ENCODE data around the gene PFDN2.
A peak's percentile ranks its signal among the peaks of the same experiment; 100 is the strongest.
"Not testable (repeated sequence)": the region's sequence is repeated elsewhere in the genome, so short reads cannot be mapped to it uniquely, and the experiment has no call there.

The PFDN2 gene

GRCh38 chr1:161079436-161080110 is 38.3 kb downstream of the PFDN2 start:
- DNase-seq, result no peak

GRCh38 chr1:161077426-161077825 is 40.4 kb downstream of the PFDN2 start:
- DNase-seq, result no peak

GRCh38 chr1:161076410-161076809 is 41.4 kb downstream of the PFDN2 start:
- no peak for DNase-seq

GRCh38 chr1:161074676-161075368 is 43.0 kb downstream of the PFDN2 start:
- no peak for DNase-seq

- DNase-seq, result no peak
These were observed 44.2 kb downstream of the PFDN2 start for GRCh38 chr1:161073474-161074121.

- DNase-seq, result no peak
These were observed 44.9 kb downstream of the PFDN2 start for GRCh38 chr1:161072751-161073449.

- DNase-seq, result peak; percentile 82
These were observed 45.9 kb downstream of the PFDN2 start for GRCh38 chr1:161071886-161072371.

GRCh38 chr1:161070761-161071160 is 47.1 kb downstream of the PFDN2 start:
- no peak for DNase-seq

GRCh38 chr1:161069731-161070270 is 48.0 kb downstream of the PFDN2 start, which contains the start of gene ARHGAP30:
Gene ARHGAP30, minus strand, starts transcription at chr1:161069891. Its CDS starts 267 bp downstream, at chr1:161069624.
- peak; percentile 90 for DNase-seq

- DNase-seq, result no peak
These were observed 48.6 kb downstream of the PFDN2 start for GRCh38 chr1:161069241-161069640.

GRCh38 chr1:161068306-161069234 is 49.3 kb downstream of the PFDN2 start:
- peak; percentile 94 for DNase-seq

- DNase-seq, result no peak
These were observed 51.1 kb downstream of the PFDN2 start for GRCh38 chr1:161066694-161067093.

GRCh38 chr1:161065681-161066080 is 52.2 kb downstream of the PFDN2 start:
- not testable (repeated sequence) for DNase-seq

GRCh38 chr1:161063936-161064335 is 53.9 kb downstream of the PFDN2 start:
- not testable (repeated sequence) for DNase-seq

GRCh38 chr1:161061419-161061818 is 56.4 kb downstream of the PFDN2 start:
- DNase-seq, result no peak

GRCh38 chr1:161059293-161059692 is 58.5 kb downstream of the PFDN2 start:
- no peak for DNase-seq

GRCh38 chr1:161054805-161055204 is 63.0 kb downstream of the PFDN2 start:
- peak; percentile 20 for DNase-seq

GRCh38 chr1:161054232-161054631 is 63.6 kb downstream of the PFDN2 start:
- DNase-seq, result no peak

- DNase-seq, result no peak
These were observed 64.9 kb downstream of the PFDN2 start for GRCh38 chr1:161052899-161053298.

GRCh38 chr1:161051219-161051618 is 66.6 kb downstream of the PFDN2 start:
- no peak for DNase-seq
